ENCODE measurements around the gene SARDH. TPM values are rescaled to one million over a fixed set of nuclear protein-coding genes. Genes with fewer than 3 reads are reported as not detected.

Gene SARDH
- polyA plus RNA-seq, 1 donor: 4.5 TPM

DNA sequence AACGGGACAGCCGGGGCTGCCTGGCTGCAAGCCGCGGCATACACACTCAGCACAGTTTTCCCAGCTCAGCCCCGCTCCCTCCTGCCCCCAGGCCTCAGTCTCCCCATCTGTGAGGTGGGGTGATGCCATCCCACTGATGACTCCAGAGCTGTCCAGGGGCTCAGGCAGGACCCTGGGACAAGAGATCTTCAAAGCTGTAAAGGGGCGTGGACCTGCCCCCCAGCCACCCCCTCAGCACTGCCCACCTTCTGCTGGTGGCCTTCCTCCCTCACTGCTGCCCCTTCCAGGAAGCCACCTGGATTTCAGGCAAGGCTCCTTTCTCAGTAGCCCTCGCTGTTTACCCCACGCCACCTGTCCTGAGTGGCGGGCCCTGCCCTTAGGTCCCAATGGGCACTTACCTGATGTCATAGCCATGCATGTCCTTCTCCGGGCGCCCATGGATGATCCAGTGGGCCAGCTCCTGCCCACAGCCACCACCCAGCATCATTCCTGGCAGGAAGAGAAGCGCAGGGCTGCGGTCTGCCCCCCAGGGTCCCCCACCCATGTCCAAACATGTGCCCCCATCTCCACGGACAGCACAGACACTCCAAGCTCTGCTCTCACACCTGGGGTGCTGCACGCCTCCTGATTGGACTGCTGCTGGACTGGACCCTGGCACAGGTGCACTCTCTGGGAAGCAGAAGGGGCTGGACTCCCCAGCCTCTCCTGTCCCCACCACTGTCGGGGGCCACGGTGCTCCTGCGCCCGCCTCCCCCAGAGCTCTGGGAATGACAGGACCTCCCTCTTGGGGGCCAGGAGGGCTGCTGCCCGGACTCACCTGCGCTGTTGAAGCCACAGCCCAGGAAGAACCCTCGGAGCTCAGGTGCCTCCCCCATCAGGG lies 25.7 kb downstream of the SARDH start:
- Histone ChIP-seq H3K9me3 (ENCODE audit: control insufficient read depth, low read depth, low read length) (no peaks in the 10 kb centered on the region), H3K27ac (ENCODE audit: low read length) (no peak overlapping the region), H3K4me3 (ENCODE audit: low read length) (no peak overlapping the region), H3K36me3 (ENCODE audit: control insufficient read depth, insufficient read depth, low read length) (no peaks in the 10 kb centered on the region), H3K27me3 (ENCODE audit: control insufficient read depth, insufficient read depth, low read length) (no peaks in the 10 kb centered on the region), H3K4me1 (ENCODE audit: control insufficient read depth, insufficient read depth, low read length) (peaks cover 32% of the 10 kb centered on the region)
- WGBS (ENCODE audit: insufficient coverage, low lambda C conversion rate): no CpG with 5 or more reads among the region's 22 CpGs
- DNase-seq: no peak

DNA sequence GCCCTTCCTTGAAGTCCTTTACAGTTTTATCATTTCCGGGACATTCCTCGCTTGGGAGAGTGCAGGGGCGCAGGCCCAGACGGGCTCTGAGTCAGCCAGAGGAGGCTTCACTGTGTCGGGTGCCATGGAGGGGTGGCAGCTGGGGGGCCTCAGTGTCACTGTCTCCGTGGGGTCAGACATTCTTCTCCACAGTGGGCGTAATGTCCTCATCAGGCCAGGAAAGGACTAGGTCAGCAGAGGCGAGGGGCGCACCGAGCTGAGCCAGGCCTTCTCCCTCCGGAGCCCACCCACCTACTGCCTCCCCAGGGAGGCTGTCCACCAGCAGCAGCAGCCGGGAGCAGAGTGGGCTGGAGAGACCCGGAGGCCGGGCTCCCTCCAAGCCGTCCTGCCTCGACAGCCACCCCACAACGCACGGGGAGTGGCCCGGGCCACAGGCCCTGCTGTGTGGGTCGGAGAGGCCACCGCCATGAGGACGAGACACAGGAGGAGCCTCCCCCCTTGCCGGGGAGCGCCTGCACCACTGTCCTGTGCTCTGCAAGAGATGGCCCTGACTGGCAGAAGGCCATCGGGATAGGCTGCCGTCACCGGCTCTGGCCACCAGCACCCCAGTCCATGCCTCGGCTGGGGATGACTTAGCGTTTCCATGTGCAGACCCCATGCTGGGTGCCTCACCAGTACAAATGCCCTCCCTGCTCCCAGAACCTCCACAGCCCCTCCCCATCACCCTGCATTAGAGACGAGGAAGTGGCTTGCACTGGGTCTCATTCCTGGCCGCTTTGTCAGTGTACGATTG lies 26.5 kb downstream of the SARDH start:
- no CpG with 5 or more reads among the region's 32 CpGs for WGBS (ENCODE audit: insufficient coverage, low lambda C conversion rate)
- no peaks in the 10 kb centered on the region for H3K9me3 ChIP-seq (ENCODE audit: control insufficient read depth, low read depth, low read length)
- no peaks in the 10 kb centered on the region for H3K36me3 ChIP-seq (ENCODE audit: control insufficient read depth, insufficient read depth, low read length)
- DNase-seq: peak in 1 of 2 donors; percentile 12
- peaks cover 31% of the 10 kb centered on the region for H3K4me1 ChIP-seq (ENCODE audit: control insufficient read depth, insufficient read depth, low read length)
- H3K27ac ChIP-seq (ENCODE audit: low read length): no peak overlapping the region
- no peak overlapping the region for H3K4me3 ChIP-seq (ENCODE audit: low read length)
- no peaks in the 10 kb centered on the region for H3K27me3 ChIP-seq (ENCODE audit: control insufficient read depth, insufficient read depth, low read length)

DNA sequence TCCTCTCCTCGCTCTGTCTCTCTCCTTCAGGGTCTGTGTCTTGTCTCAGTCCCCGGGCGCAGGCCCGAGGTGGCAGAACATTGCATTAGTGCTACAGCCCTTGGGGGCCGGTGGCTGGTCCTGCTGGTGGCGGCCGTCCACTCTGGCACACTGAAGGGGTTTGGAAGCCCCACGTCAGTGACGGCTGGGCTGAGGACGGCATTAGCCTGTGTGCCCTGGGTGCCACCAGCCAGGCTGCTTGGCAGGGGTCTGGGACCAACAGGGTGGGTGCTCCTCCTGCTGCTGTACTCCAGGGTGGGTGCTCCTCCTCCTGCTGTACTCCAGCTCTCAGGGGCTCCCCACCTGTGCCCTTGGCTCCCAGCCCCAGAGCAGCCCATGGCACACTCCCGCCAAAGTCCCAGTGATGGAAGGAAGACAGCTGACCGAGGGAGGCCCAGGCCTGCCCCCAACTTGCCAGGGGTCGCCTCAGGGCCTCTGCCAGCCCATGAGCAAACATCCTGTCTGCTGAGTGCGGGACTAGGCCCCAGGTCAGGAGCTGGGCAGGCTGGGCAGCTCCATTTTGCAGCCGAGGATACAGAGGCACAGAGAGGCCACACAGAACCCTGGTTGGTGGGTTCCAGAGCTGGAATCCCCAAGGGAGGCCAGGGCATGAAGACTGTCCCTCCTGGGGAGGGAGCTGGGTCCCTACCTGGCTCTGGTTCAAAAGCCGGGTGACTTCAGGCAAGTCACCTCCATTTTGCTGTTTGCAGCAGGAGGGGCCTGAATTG lies 27.3 kb downstream of the SARDH start:
- no peak for DNase-seq
- no peak overlapping the region for H3K4me3 ChIP-seq (ENCODE audit: low read length)
- H3K9me3 ChIP-seq (ENCODE audit: control insufficient read depth, low read depth, low read length): no peaks in the 10 kb centered on the region
- H3K36me3 ChIP-seq (ENCODE audit: control insufficient read depth, insufficient read depth, low read length): no peaks in the 10 kb centered on the region
- peaks cover 23% of the 10 kb centered on the region for H3K4me1 ChIP-seq (ENCODE audit: control insufficient read depth, insufficient read depth, low read length)
- no peaks in the 10 kb centered on the region for H3K27me3 ChIP-seq (ENCODE audit: control insufficient read depth, insufficient read depth, low read length)
- no peak overlapping the region for H3K27ac ChIP-seq (ENCODE audit: low read length)
- 100% methylated on average over 1 of the region's 16 CpGs for WGBS (ENCODE audit: insufficient coverage, low lambda C conversion rate)

DNA sequence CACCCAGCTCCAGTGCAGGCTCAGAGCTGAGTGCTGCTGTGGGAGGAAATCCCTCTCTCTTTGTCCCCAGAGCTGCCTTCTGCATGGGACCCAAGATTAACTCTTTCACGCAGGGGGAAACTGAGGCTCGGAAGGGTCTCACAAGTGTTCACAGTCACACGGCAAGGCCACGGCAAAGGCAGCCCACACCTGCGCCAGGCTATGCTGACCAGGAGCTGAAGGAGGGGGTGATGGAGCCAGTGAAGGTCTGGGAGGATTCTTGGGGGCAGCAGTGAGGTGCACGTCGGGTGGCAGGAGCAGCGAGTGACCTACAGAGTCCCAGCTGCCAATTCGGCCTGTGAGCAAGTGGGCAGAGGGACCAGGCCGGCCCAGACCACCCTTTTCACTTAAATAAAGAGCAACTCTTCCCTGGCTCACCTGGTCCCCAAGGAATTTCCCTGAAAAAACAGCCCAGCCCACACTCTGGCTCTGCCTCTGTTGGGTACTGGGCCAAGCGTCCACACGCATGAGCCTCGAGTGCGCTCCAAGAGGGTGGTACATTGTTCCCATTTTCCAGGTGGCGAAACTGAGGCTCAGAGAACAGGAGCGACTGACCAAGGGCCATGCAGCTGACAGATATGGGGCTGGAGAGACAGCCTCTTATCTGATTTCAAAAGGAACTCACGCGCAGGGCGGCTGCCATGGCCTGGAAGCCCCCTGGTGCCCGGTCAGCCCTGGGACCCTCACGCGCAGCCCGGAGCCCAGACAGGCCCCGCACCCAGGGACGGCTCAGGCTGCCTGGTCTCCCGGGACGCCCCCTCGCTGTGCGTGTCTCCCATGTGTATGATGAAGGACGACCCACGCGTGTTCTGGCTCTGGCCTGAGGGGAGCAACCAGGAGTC lies 28.2 kb downstream of the SARDH start:
- no peak for DNase-seq
- H3K27ac ChIP-seq (ENCODE audit: low read length): no peak overlapping the region
- no peaks in the 10 kb centered on the region for H3K9me3 ChIP-seq (ENCODE audit: control insufficient read depth, low read depth, low read length)
- H3K4me1 ChIP-seq (ENCODE audit: control insufficient read depth, insufficient read depth, low read length): peaks cover 14% of the 10 kb centered on the region
- no peaks in the 10 kb centered on the region for H3K27me3 ChIP-seq (ENCODE audit: control insufficient read depth, insufficient read depth, low read length)
- H3K4me3 ChIP-seq (ENCODE audit: low read length): no peak overlapping the region
- no CpG with 5 or more reads among the region's 32 CpGs for WGBS (ENCODE audit: insufficient coverage, low lambda C conversion rate)
- no peaks in the 10 kb centered on the region for H3K36me3 ChIP-seq (ENCODE audit: control insufficient read depth, insufficient read depth, low read length)

- no CpG with 5 or more reads among the region's 26 CpGs for WGBS (ENCODE audit: insufficient coverage, low lambda C conversion rate)
- Histone ChIP-seq H3K27ac (ENCODE audit: low read length) (no peak overlapping the region), H3K27me3 (ENCODE audit: control insufficient read depth, insufficient read depth, low read length) (no peaks in the 10 kb centered on the region), H3K4me3 (ENCODE audit: low read length) (no peak overlapping the region), H3K4me1 (ENCODE audit: control insufficient read depth, insufficient read depth, low read length) (peaks cover 6% of the 10 kb centered on the region), H3K36me3 (ENCODE audit: control insufficient read depth, insufficient read depth, low read length) (no peaks in the 10 kb centered on the region), H3K9me3 (ENCODE audit: control insufficient read depth, low read depth, low read length) (no peaks in the 10 kb centered on the region)
- DNase-seq: no peak
Observed at GRCh38 chr9:133709015-133709611, 29.0 kb downstream of the SARDH start.

GRCh38 chr9:133708246-133709014 lies 29.7 kb downstream of the SARDH start:
- no CpG with 5 or more reads among the region's 30 CpGs for WGBS (ENCODE audit: insufficient coverage, low lambda C conversion rate)
- no peak for DNase-seq

GRCh38 chr9:133707763-133708245 lies 30.3 kb downstream of the SARDH start:
- DNase-seq: no peak
- Histone ChIP-seq H3K36me3 (ENCODE audit: control insufficient read depth, insufficient read depth, low read length) (no peaks in the 10 kb centered on the region), H3K4me3 (ENCODE audit: low read length) (no peak overlapping the region)

More at GRCh38 chr9:133708246-133709014, 29.7 kb downstream of the SARDH start:
- Histone ChIP-seq H3K27me3 (ENCODE audit: control insufficient read depth, insufficient read depth, low read length) (peaks cover 4% of the 10 kb centered on the region), H3K9me3 (ENCODE audit: control insufficient read depth, low read depth, low read length) (no peaks in the 10 kb centered on the region), H3K4me3 (ENCODE audit: low read length) (no peak overlapping the region), H3K27ac (ENCODE audit: low read length) (no peak overlapping the region), H3K36me3 (ENCODE audit: control insufficient read depth, insufficient read depth, low read length) (no peaks in the 10 kb centered on the region), H3K4me1 (ENCODE audit: control insufficient read depth, insufficient read depth, low read length) (no peaks in the 10 kb centered on the region)

GRCh38 chr9:133707065-133707762 lies 30.9 kb downstream of the SARDH start:
- WGBS (ENCODE audit: insufficient coverage, low lambda C conversion rate): 67% methylated on average over 2 of the region's 17 CpGs

More at GRCh38 chr9:133707763-133708245, 30.3 kb downstream of the SARDH start:
- WGBS (ENCODE audit: insufficient coverage, low lambda C conversion rate): 80% methylated on average over 2 of the region's 15 CpGs
- Histone ChIP-seq H3K9me3 (ENCODE audit: control insufficient read depth, low read depth, low read length) (no peaks in the 10 kb centered on the region), H3K27ac (ENCODE audit: low read length) (no peak overlapping the region), H3K4me1 (ENCODE audit: control insufficient read depth, insufficient read depth, low read length) (peaks cover 4% of the 10 kb centered on the region), H3K27me3 (ENCODE audit: control insufficient read depth, insufficient read depth, low read length) (peaks cover 10% of the 10 kb centered on the region)

More at GRCh38 chr9:133707065-133707762, 30.9 kb downstream of the SARDH start:
- Histone ChIP-seq H3K9me3 (ENCODE audit: control insufficient read depth, low read depth, low read length) (peaks cover 4% of the 10 kb centered on the region), H3K27ac (ENCODE audit: low read length) (no peak overlapping the region), H3K4me1 (ENCODE audit: control insufficient read depth, insufficient read depth, low read length) (peaks cover 7% of the 10 kb centered on the region), H3K36me3 (ENCODE audit: control insufficient read depth, insufficient read depth, low read length) (no peaks in the 10 kb centered on the region), H3K27me3 (ENCODE audit: control insufficient read depth, insufficient read depth, low read length) (peaks cover 15% of the 10 kb centered on the region), H3K4me3 (ENCODE audit: low read length) (no peak overlapping the region)
- no peak for DNase-seq
